ENCODE data around the gene MRLN.
"Not testable (repeated sequence)": the region's sequence is repeated elsewhere in the genome, so short reads cannot be mapped to it uniquely, and the experiment has no call there.

The MRLN gene

GRCh38 chr10:59770689-59771088 lies 17.4 kb upstream of the MRLN start:
- Mint-ChIP-seq H3K27me3 (no peaks in the 10 kb centered on the region), H3K27ac (no peak overlapping the region), H3K4me1 (ENCODE audit: low read depth) (no peaks in the 10 kb centered on the region), H3K9me3 (no peaks in the 10 kb centered on the region), H3K36me3 (ENCODE audit: low read depth) (no peaks in the 10 kb centered on the region), H3K4me3 (no peak overlapping the region)
- DNase-seq, result no peak

- H3K4me3 Mint-ChIP-seq, result no peak overlapping the region
- no peak for DNase-seq
Measured at GRCh38 chr10:59762505-59762904, 9.2 kb upstream of the MRLN start.

DNA sequence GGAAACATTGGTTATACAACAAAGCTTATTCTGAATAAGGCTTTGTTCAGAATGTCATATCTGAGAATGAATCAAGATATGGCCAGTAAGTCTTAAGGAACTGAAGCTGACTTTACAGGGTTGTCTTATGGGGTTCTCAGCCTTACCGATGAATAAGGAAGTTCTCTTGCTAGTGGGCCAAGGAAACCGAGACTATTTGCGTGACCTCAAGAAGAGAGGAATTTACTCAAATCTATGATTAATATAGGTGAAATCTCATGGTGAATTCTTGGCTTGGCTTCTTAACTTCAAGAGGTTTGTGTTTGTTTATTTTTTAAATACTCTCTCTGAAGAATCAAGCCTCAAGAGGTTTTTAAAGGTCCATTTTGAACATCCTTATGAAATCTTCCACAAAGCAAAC lies 4.7 kb upstream of the MRLN start:
- H3K4me1 Mint-ChIP-seq (ENCODE audit: low read depth), result no peaks in the 10 kb centered on the region
- H3K36me3 Mint-ChIP-seq (ENCODE audit: low read depth), result no peaks in the 10 kb centered on the region
- DNase-seq, result no peak
- no peak overlapping the region for H3K27ac Mint-ChIP-seq
- H3K4me3 Mint-ChIP-seq, result no peak overlapping the region
- no peaks in the 10 kb centered on the region for H3K27me3 Mint-ChIP-seq
- no peaks in the 10 kb centered on the region for H3K9me3 Mint-ChIP-seq

More at GRCh38 chr10:59762505-59762904, 9.2 kb upstream of the MRLN start:
- Mint-ChIP-seq H3K27ac (no peak overlapping the region), H3K36me3 (ENCODE audit: low read depth) (no peaks in the 10 kb centered on the region), H3K9me3 (no peaks in the 10 kb centered on the region), H3K4me1 (ENCODE audit: low read depth) (no peaks in the 10 kb centered on the region), H3K27me3 (peaks cover 4% of the 10 kb centered on the region)

- Mint-ChIP-seq H3K36me3 (ENCODE audit: low read depth) (no peaks in the 10 kb centered on the region), H3K4me3 (no peak overlapping the region), H3K9me3 (no peaks in the 10 kb centered on the region), H3K27me3 (peaks cover 11% of the 10 kb centered on the region), H3K4me1 (ENCODE audit: low read depth) (no peaks in the 10 kb centered on the region), H3K27ac (no peak overlapping the region)
- DNase-seq, result no peak
Measured at GRCh38 chr10:59754951-59755350, 1.7 kb upstream of the MRLN start.

- no peak for DNase-seq
- Mint-ChIP-seq H3K36me3 (ENCODE audit: low read depth) (no peaks in the 10 kb centered on the region), H3K27ac (no peak overlapping the region)
Measured at GRCh38 chr10:59752278-59752940, 846 bp downstream of the MRLN start.

DNA sequence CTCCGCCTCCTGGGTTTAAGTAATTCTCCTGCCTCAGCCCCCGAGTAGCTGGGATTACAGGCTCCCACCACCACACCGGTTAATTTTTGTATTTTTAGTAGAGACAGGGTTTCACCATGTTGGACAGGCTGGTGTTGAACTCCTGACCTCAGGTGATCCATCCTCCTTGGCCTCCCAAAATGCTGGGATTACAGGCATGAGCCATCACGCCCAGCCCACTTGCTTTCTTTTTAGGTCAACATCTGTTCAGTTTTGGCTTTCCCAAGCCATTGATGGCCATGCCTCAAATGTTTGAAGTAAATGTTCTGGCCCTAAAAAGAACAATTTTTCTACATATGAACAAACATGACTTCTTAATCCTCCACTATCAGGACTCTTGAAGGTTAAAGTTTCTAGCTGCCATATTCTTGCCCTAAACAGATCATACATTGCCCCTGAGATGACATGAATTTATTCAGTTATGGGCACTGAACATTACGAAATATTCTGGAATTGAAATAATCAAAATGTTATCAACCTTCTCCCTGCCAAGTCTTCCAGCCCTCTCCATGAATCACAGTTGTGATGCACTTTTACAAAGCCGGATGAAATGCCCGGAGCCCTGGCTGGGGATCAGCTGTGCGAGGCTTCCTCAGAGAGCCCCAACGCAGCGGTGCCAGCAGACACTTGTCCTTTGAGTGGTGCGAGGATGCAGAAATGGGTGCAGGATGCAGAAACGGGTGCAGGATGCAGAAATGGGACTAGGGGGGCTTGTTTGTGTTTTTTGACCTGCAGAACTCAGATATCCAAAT lies 2.9 kb downstream of the MRLN start:
- no peak for DNase-seq
- Mint-ChIP-seq H3K4me3 (no peak overlapping the region), H3K27me3 (peaks cover 27% of the 10 kb centered on the region), H3K36me3 (ENCODE audit: low read depth) (no peaks in the 10 kb centered on the region), H3K4me1 (ENCODE audit: low read depth) (no peaks in the 10 kb centered on the region), H3K27ac (no peak overlapping the region), H3K9me3 (no peaks in the 10 kb centered on the region)

More at GRCh38 chr10:59752278-59752940, 846 bp downstream of the MRLN start:
- Mint-ChIP-seq H3K27me3 (peaks cover 27% of the 10 kb centered on the region), H3K4me1 (ENCODE audit: low read depth) (no peaks in the 10 kb centered on the region), H3K9me3 (no peaks in the 10 kb centered on the region), H3K4me3 (no peak overlapping the region)

- peaks cover 27% of the 10 kb centered on the region for H3K27me3 Mint-ChIP-seq
- H3K4me1 Mint-ChIP-seq (ENCODE audit: low read depth), result no peaks in the 10 kb centered on the region
- DNase-seq, result no peak
- H3K9me3 Mint-ChIP-seq, result no peaks in the 10 kb centered on the region
- H3K4me3 Mint-ChIP-seq, result no peak overlapping the region
- no peaks in the 10 kb centered on the region for H3K36me3 Mint-ChIP-seq (ENCODE audit: low read depth)
- no peak overlapping the region for H3K27ac Mint-ChIP-seq
Measured at GRCh38 chr10:59748834-59749233, 4.4 kb downstream of the MRLN start.

DNA sequence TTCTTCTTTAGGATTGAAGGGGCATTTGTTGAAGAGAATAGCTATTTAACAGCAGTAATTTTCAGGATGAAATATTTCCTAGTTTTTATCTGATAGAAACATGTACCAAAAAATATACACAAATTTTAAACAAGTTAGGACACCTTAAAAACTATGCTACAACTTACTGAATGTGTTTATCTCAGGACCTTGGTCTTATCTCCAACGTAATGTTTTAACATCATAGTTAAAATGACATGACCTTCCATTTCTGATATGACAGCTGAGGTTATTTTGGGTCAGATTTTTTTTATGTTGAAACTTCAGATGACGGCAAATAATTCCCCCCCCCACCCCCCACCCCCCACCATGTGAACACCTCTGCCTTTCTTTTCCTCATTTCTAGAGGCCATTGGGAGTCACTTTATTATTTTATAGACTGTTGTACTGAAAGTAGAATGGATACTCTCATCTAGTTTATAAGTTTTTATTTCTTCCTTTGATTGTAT lies 8.0 kb downstream of the MRLN start:
- Mint-ChIP-seq H3K4me1 (ENCODE audit: low read depth) (no peaks in the 10 kb centered on the region), H3K4me3 (no peak overlapping the region), H3K27ac (no peak overlapping the region), H3K27me3 (peaks cover 17% of the 10 kb centered on the region), H3K36me3 (ENCODE audit: low read depth) (no peaks in the 10 kb centered on the region), H3K9me3 (no peaks in the 10 kb centered on the region)
- no peak for DNase-seq

DNA sequence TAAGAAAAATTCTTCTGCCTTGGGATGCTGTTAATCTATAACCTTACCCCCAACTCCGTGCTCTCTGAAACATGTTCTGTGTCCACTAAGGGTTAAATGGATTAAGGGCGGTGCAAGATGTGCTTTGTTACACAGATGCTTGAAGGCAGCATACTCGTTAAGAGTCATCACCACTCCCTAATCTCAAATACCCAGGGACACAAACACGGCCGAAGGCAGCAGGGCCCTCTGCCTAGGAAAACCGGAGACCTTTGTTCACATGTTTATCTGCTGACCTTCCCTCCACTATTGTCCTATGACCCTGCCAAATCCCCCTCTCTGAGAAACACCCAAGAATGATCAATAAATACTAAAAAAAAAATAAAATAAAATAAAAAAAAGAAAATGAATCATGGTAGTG lies 8.5 kb downstream of the MRLN start:
- H3K9me3 Mint-ChIP-seq; H3K27ac Mint-ChIP-seq; H3K4me1 Mint-ChIP-seq (ENCODE audit: low read depth); H3K4me3 Mint-ChIP-seq; DNase-seq; H3K36me3 Mint-ChIP-seq (ENCODE audit: low read depth): not testable (repeated sequence)
- peaks cover 16% of the 10 kb centered on the region for H3K27me3 Mint-ChIP-seq

GRCh38 chr10:59744156-59744555 lies 9.1 kb downstream of the MRLN start:
- not testable (repeated sequence) for H3K9me3 Mint-ChIP-seq; H3K4me1 Mint-ChIP-seq (ENCODE audit: low read depth); H3K4me3 Mint-ChIP-seq; H3K27ac Mint-ChIP-seq; DNase-seq; H3K36me3 Mint-ChIP-seq (ENCODE audit: low read depth)
- peaks cover 13% of the 10 kb centered on the region for H3K27me3 Mint-ChIP-seq

GRCh38 chr10:59741583-59741982 lies 11.7 kb downstream of the MRLN start:
- no peak overlapping the region for H3K27ac Mint-ChIP-seq
- H3K4me1 Mint-ChIP-seq (ENCODE audit: low read depth), result no peaks in the 10 kb centered on the region
- peaks cover 2% of the 10 kb centered on the region for H3K27me3 Mint-ChIP-seq
- DNase-seq, result no peak
- no peaks in the 10 kb centered on the region for H3K9me3 Mint-ChIP-seq
- H3K36me3 Mint-ChIP-seq (ENCODE audit: low read depth), result no peaks in the 10 kb centered on the region
- H3K4me3 Mint-ChIP-seq, result no peak overlapping the region

DNA sequence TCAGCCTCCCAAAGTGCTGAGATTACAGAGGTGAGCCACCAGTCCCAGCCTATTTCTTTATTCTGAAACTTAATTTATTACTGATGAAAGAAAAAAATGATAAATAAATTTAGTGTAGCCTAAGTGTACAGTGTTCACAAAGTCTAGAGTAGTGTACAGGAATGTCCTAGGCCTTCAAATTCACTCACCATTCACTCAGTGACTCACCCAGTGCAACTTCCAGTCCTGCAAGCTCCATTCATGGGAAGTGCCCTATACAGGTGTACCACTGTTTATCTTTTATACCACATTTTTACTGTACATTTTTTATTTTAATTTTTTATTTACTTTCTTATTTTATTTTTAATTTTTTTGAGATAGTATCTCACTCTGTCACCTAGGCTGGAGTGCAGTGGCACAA lies 12.2 kb downstream of the MRLN start:
- Mint-ChIP-seq H3K9me3 (no peaks in the 10 kb centered on the region), H3K27me3 (peaks cover 2% of the 10 kb centered on the region), H3K4me1 (ENCODE audit: low read depth) (no peaks in the 10 kb centered on the region), H3K36me3 (ENCODE audit: low read depth) (no peaks in the 10 kb centered on the region), H3K27ac (no peak overlapping the region), H3K4me3 (no peak overlapping the region)
- DNase-seq, result no peak

- H3K36me3 Mint-ChIP-seq (ENCODE audit: low read depth), result no peaks in the 10 kb centered on the region
- H3K27ac Mint-ChIP-seq, result no peak overlapping the region
- no peak for DNase-seq
- no peak overlapping the region for H3K4me3 Mint-ChIP-seq
- peaks cover 5% of the 10 kb centered on the region for H3K27me3 Mint-ChIP-seq
- H3K9me3 Mint-ChIP-seq, result no peaks in the 10 kb centered on the region
- no peaks in the 10 kb centered on the region for H3K4me1 Mint-ChIP-seq (ENCODE audit: low read depth)
Measured at GRCh38 chr10:59736749-59737148, 16.5 kb downstream of the MRLN start.

- H3K36me3 Mint-ChIP-seq (ENCODE audit: low read depth), result no peaks in the 10 kb centered on the region
- H3K4me3 Mint-ChIP-seq, result no peak overlapping the region
- no peaks in the 10 kb centered on the region for H3K9me3 Mint-ChIP-seq
- no peak overlapping the region for H3K27ac Mint-ChIP-seq
- peaks cover 5% of the 10 kb centered on the region for H3K27me3 Mint-ChIP-seq
- H3K4me1 Mint-ChIP-seq (ENCODE audit: low read depth), result no peaks in the 10 kb centered on the region
- no peak for DNase-seq
Measured at GRCh38 chr10:59735296-59735695, 18.0 kb downstream of the MRLN start.

DNA sequence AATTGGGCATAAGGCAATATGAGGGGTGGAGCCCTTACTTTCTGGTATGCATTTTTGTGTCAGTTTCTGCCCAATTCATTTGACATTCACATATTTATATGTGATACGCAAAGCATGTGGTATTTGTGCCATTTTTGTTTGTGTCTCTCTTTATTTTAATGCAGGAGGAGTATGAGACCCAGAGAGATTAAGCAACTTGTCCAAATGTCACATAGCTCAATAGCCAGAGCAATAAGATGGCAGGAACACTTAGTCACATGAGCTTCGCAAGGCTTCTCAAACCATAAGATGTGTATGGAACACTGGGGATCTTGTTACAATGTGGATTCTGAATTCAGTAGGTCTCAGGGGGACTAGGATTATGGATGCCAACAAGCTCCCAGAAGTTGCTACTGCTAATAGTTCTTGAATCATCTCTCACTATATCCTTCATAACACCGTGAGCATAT lies 19.2 kb downstream of the MRLN start:
- Mint-ChIP-seq H3K27ac (no peak overlapping the region), H3K9me3 (no peaks in the 10 kb centered on the region), H3K4me1 (ENCODE audit: low read depth) (no peaks in the 10 kb centered on the region), H3K27me3 (peaks cover 5% of the 10 kb centered on the region), H3K36me3 (ENCODE audit: low read depth) (no peaks in the 10 kb centered on the region), H3K4me3 (no peak overlapping the region)
- DNase-seq, result no peak
